ENCODE results near the gene CYB561. TPM values are rescaled to one million over a fixed set of nuclear protein-coding genes. Genes with fewer than 3 reads are reported as not detected.

CYB561 gene
- total RNA-seq, 1 experiment from 2014 or later = 20.7 TPM

DNA sequence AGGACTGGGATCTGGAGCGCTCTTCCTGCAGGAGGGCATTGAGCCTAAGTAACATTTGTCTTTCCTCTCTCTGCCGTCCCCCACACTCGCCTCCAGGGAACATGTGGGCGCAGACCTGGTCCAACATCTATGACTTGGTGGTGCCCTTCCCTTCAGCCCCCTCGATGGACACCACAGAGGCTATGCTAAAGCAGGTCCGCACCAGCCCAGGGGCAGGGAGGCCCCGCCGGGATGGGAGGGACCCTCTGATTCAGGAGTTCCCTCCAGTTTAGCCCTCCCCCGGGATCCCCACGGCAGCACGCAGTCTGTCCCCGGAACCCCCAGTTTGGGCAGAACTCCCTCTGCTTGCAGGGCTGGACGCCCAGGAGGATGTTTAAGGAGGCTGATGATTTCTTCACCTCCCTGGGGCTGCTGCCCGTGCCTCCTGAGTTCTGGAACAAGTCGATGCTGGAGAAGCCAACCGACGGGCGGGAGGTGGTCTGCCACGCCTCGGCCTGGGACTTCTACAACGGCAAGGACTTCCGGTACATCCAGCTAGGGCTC lies 44.8 kb upstream of the CYB561 start:
- WGBS (ENCODE audit: extremely low coverage, insufficient read length, low lambda C conversion rate) = no CpG with 5 or more reads among the region's 22 CpGs
- H3K27me3 Mint-ChIP-seq (ENCODE audit: low read depth) = no peaks in the 10 kb centered on the region; the same call in 1 of the 2 replicates
- Histone ChIP-seq H3T11ph (ENCODE audit: low read length) (no peak overlapping the region), H3K4me1 (ENCODE audit: insufficient read depth, low read length) (no peaks in the 10 kb centered on the region), H3K23me2 (ENCODE audit: insufficient read length, low read depth, low read length, poor library complexity, severe bottlenecking) (no peaks in the 10 kb centered on the region), H3K79me1 (ENCODE audit: insufficient read depth, low read depth, low read length, poor library complexity, severe bottlenecking) (no peaks in the 10 kb centered on the region), H3K14ac (ENCODE audit: insufficient read depth, low read length) (no peak overlapping the region), H2BK15ac (ENCODE audit: low read depth, low read length) (no peak overlapping the region), H3K56ac (ENCODE audit: insufficient read length, low read depth, low read length) (no peak overlapping the region), H2BK5ac (ENCODE audit: insufficient read length, low read length) (no peak overlapping the region), H3K4ac (ENCODE audit: low read depth, low read length) (no peak overlapping the region), H4K91ac (ENCODE audit: insufficient read length, low read depth, low read length) (no peak overlapping the region), H2BK120ac (ENCODE audit: low read depth, low read length, poor library complexity, severe bottlenecking) (no peak overlapping the region), H2AFZ (ENCODE audit: low read length) (no peak overlapping the region), H3K23ac (ENCODE audit: insufficient read length, low read depth, low read length) (no peak overlapping the region), H3K27ac (ENCODE audit: insufficient read length, low read depth, low read length) (no peak overlapping the region), H2AK5ac (ENCODE audit: insufficient read length, low read length) (no peak overlapping the region), H3K27me3 (ENCODE audit: insufficient read depth, low read length) (no peaks in the 10 kb centered on the region), H4K5ac (ENCODE audit: insufficient read length, low read depth, low read length) (no peak overlapping the region), H2BK20ac (ENCODE audit: low read depth, low read length, poor library complexity, severe bottlenecking) (no peak overlapping the region), H4K20me1 (ENCODE audit: control insufficient read depth, insufficient read depth, insufficient read length) (no peaks in the 10 kb centered on the region), H3K9ac (ENCODE audit: extremely low read depth, insufficient read length, low read length) (no peak overlapping the region), H3K4me2 (ENCODE audit: insufficient read depth, insufficient read length, low read length) (no peak overlapping the region), H3K9me3 (ENCODE audit: control insufficient read depth, low read depth, low read length) (no peaks in the 10 kb centered on the region), H3K18ac (ENCODE audit: insufficient read length, low read depth, low read length) (no peak overlapping the region), H4K8ac (replicated peaks; ENCODE audit: insufficient read length, low read depth, low read length) (no peak overlapping the region), H2BK12ac (ENCODE audit: insufficient read length, low read depth, low read length) (no peak overlapping the region), H3K79me2 (ENCODE audit: insufficient read depth, low read length) (no peaks in the 10 kb centered on the region)
- no peak overlapping the region for H3K4me3 Mint-ChIP-seq
- H3K27ac Mint-ChIP-seq = no peak overlapping the region
- TF ChIP-seq, protein P1, sequence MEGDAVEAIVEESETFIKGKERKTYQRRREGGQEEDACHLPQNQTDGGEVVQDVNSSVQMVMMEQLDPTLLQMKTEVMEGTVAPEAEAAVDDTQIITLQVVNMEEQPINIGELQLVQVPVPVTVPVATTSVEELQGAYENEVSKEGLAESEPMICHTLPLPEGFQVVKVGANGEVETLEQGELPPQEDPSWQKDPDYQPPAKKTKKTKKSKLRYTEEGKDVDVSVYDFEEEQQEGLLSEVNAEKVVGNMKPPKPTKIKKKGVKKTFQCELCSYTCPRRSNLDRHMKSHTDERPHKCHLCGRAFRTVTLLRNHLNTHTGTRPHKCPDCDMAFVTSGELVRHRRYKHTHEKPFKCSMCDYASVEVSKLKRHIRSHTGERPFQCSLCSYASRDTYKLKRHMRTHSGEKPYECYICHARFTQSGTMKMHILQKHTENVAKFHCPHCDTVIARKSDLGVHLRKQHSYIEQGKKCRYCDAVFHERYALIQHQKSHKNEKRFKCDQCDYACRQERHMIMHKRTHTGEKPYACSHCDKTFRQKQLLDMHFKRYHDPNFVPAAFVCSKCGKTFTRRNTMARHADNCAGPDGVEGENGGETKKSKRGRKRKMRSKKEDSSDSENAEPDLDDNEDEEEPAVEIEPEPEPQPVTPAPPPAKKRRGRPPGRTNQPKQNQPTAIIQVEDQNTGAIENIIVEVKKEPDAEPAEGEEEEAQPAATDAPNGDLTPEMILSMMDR (conservative IDR thresholded peaks at IDR 0.05) = no peak
- H3K9me3 Mint-ChIP-seq = no peaks in the 10 kb centered on the region
- no peak for DNase-seq
- no peaks in the 10 kb centered on the region; a peak in 1 of 7 replicates for H3K36me3 Mint-ChIP-seq (ENCODE audit: insufficient read depth in 1 of 3, low read depth in 3 of 3)
- H3K4me1 Mint-ChIP-seq = peaks cover 0 to 6% of the 10 kb centered on the region in 2 experiments; a peak in 2 of 4 replicates

All from H9 (cell line).